Endothelial cell (in vitro differentiated cells): ENCODE measurements around the gene NPC1L1. TPM values are rescaled to one million over a fixed set of nuclear protein-coding genes. Genes with fewer than 3 reads are reported as not detected.
"Not testable (repeated sequence)": the region's sequence is repeated elsewhere in the genome, so short reads cannot be mapped to it uniquely, and the experiment has no call there.

Experiments
- DNase-seq: peaks from one replicate; pipeline ENCODE4 v3.0.0; 2021; ENCODE audit warnings: low spot score
- H3K27ac Mint-ChIP-seq: one replicate; pipeline ENCODE4 v1.8.0; 2021; ENCODE audit warnings: mixed read lengths, inconsistent platforms; ENCODE audit not compliant: unreplicated experiment
- H3K27me3 Mint-ChIP-seq: one replicate; pipeline ENCODE4 v1.8.0; 2021; ENCODE audit warnings: mild to moderate bottlenecking, moderate library complexity, mixed read lengths, inconsistent platforms; ENCODE audit not compliant: unreplicated experiment
- H3K36me3 Mint-ChIP-seq: one replicate; pipeline ENCODE4 v1.8.0; 2021; ENCODE audit warnings: mild to moderate bottlenecking, low read depth, mixed read lengths, inconsistent platforms; ENCODE audit not compliant: unreplicated experiment
- H3K4me1 Mint-ChIP-seq: one replicate; pipeline ENCODE4 v1.8.0; 2021; ENCODE audit warnings: mild to moderate bottlenecking, mixed read lengths, inconsistent platforms; ENCODE audit not compliant: unreplicated experiment
- H3K4me3 Mint-ChIP-seq: one replicate; pipeline ENCODE4 v1.8.0; 2021; ENCODE audit warnings: mild to moderate bottlenecking, mixed read lengths, inconsistent platforms; ENCODE audit not compliant: unreplicated experiment
- H3K9me3 Mint-ChIP-seq: one replicate; pipeline ENCODE4 v1.8.0; 2021; ENCODE audit warnings: mixed read lengths, inconsistent platforms; ENCODE audit not compliant: unreplicated experiment
- total RNA-seq: library from RNA; stranded (reverse); fragmentation: NEBNext Ultra II Directional; extraction: Animal tissue kit (Norgen Biotek cat#: 25700); gene quantifications from one replicate; pipeline ENCODE4 v1.2.1, GENCODE V29; 2021; ENCODE audit not compliant: unreplicated experiment
- TF ChIP-seq, protein P1 (sequence below): fragments of 200-600 bp; sonication (generic); IDR thresholded peaks from one replicate; pipeline ENCODE4 v1.5.0; 2021; ENCODE audit warnings: antibody characterized with exemption; ENCODE audit not compliant: unreplicated experiment

Gene NPC1L1
- total RNA-seq, 1 donor from 2014 or later = not detected

DNA sequence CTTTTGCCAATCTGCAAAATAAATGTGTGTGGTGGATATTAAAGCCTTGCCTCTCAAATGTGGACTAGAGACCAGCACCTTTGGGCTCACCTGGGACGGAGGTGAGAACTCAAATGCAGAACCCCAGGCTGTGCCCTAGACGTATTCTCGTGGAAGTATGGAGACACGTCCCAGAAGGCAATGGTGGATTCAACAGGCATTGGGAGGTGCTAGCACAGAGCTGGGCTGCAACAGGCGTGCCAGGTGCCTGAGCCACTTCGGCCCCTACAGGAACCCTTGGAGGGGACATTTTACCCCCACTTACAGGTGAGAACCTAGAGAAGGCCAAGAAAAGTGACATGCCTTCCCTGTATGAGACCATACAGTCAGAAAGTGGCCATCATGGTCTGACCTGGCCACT lies 20.4 kb upstream of the NPC1L1 start:
- Mint-ChIP-seq H3K9me3 (no peaks in the 10 kb centered on the region), H3K4me3 (no peak overlapping the region), H3K4me1 (no peaks in the 10 kb centered on the region), H3K27ac (no peak overlapping the region), H3K27me3 (peaks cover 6% of the 10 kb centered on the region), H3K36me3 (peaks cover 1% of the 10 kb centered on the region)
- no peak for DNase-seq
- TF ChIP-seq, protein P1, sequence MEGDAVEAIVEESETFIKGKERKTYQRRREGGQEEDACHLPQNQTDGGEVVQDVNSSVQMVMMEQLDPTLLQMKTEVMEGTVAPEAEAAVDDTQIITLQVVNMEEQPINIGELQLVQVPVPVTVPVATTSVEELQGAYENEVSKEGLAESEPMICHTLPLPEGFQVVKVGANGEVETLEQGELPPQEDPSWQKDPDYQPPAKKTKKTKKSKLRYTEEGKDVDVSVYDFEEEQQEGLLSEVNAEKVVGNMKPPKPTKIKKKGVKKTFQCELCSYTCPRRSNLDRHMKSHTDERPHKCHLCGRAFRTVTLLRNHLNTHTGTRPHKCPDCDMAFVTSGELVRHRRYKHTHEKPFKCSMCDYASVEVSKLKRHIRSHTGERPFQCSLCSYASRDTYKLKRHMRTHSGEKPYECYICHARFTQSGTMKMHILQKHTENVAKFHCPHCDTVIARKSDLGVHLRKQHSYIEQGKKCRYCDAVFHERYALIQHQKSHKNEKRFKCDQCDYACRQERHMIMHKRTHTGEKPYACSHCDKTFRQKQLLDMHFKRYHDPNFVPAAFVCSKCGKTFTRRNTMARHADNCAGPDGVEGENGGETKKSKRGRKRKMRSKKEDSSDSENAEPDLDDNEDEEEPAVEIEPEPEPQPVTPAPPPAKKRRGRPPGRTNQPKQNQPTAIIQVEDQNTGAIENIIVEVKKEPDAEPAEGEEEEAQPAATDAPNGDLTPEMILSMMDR = no peak

GRCh38 chr7:44559485-44559884 lies 18.4 kb upstream of the NPC1L1 start:
- no peak for DNase-seq

DNA sequence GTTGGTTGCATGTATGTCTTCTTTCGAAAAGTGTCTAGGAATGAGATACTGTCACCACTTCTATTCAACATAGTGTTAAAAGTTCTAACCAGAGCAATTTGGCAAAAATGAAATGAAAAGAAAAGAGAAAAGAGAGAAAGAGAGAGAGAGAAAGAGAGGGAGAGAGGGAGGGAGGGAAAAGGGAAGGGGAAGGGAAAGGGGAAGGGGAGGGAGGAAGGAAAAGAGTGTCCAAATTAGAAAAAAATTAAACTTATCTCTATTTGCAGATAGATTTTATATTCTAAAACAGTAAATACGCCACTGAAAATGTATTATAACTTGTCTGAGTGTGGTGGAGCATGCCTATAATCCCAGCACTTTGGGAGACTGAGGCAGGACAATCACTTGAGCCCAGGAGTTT lies 16.4 kb upstream of the NPC1L1 start:
- no peak overlapping the region for H3K27ac Mint-ChIP-seq
- TF ChIP-seq, protein P1 = no peak
- H3K4me3 Mint-ChIP-seq = no peak overlapping the region
- DNase-seq = no peak
- no peaks in the 10 kb centered on the region for H3K36me3 Mint-ChIP-seq
- no peaks in the 10 kb centered on the region for H3K9me3 Mint-ChIP-seq
- H3K27me3 Mint-ChIP-seq = no peaks in the 10 kb centered on the region
- no peaks in the 10 kb centered on the region for H3K4me1 Mint-ChIP-seq

More at GRCh38 chr7:44559485-44559884, 18.4 kb upstream of the NPC1L1 start:
- peaks cover 6% of the 10 kb centered on the region for H3K27me3 Mint-ChIP-seq
- H3K36me3 Mint-ChIP-seq = no peaks in the 10 kb centered on the region
- H3K4me1 Mint-ChIP-seq = no peaks in the 10 kb centered on the region
- TF ChIP-seq, protein P1 = no peak
- H3K9me3 Mint-ChIP-seq = no peaks in the 10 kb centered on the region
- H3K27ac Mint-ChIP-seq = no peak overlapping the region
- H3K4me3 Mint-ChIP-seq = no peak overlapping the region

DNA sequence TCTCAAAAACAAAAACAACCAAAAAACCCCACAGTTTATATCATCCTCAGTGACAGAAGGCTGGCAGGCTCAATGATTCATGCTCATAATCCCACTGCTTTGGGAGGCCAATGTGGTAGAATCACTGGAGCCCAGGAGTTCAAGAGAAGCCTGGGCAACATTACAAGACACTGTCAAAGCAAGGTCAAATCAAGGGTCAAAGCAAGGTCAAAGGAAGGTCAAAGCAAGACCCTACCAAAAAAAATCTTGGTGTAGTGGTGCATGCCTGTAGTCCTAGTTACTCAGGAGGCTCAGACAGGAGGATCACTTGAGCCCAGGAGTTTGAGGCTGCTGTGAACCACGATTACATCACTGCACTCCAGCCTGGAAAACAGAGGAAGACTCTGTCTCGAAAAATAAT lies 14.2 kb upstream of the NPC1L1 start:
- DNase-seq = no peak
- Mint-ChIP-seq H3K27ac (no peak overlapping the region), H3K9me3 (no peaks in the 10 kb centered on the region), H3K36me3 (no peaks in the 10 kb centered on the region), H3K4me1 (no peaks in the 10 kb centered on the region), H3K27me3 (no peaks in the 10 kb centered on the region), H3K4me3 (no peak overlapping the region)
- TF ChIP-seq, protein P1 = no peak

- H3K4me1 Mint-ChIP-seq = peaks cover 15% of the 10 kb centered on the region
- DNase-seq, H3K27ac Mint-ChIP-seq, H3K9me3 Mint-ChIP-seq, H3K36me3 Mint-ChIP-seq, H3K4me3 Mint-ChIP-seq, H3K27me3 Mint-ChIP-seq: not testable (repeated sequence)
These were observed 11.4 kb upstream of the NPC1L1 start for GRCh38 chr7:44552473-44553005.

- H3K9me3 Mint-ChIP-seq = no peaks in the 10 kb centered on the region
- no peak overlapping the region for H3K4me3 Mint-ChIP-seq
- H3K36me3 Mint-ChIP-seq = no peaks in the 10 kb centered on the region
- no peak overlapping the region for H3K27ac Mint-ChIP-seq
- no peak for DNase-seq
- TF ChIP-seq, protein P1 = no peak
- peaks cover 21% of the 10 kb centered on the region for H3K4me1 Mint-ChIP-seq
- H3K27me3 Mint-ChIP-seq = peaks cover 2% of the 10 kb centered on the region
These were observed 8.3 kb upstream of the NPC1L1 start for GRCh38 chr7:44549457-44549856.
